Myocyte (in vitro differentiated cells): ENCODE measurements around the gene TMEM130. TPM values are rescaled to one million over a fixed set of nuclear protein-coding genes. Genes with fewer than 3 reads are reported as not detected.
A peak's percentile ranks its signal among the peaks of the same experiment; 100 is the strongest.
"Not testable (repeated sequence)": the region's sequence is repeated elsewhere in the genome, so short reads cannot be mapped to it uniquely, and the experiment has no call there.

Experiments used
- DNase-seq: peaks from one replicate; pipeline ENCODE4 v3.0.0-alpha.2; 2012; ENCODE audit warnings: low read depth
- total RNA-seq: library from RNA; depleted of rRNA; stranded (reverse); fragments of >200 nt; gene quantifications from 2 replicates; pipeline ENCODE4 v1.2.3, GENCODE V29; 2014

The TMEM130 gene
- total RNA-seq, 1 donor from 2014 or later = not detected

DNA sequence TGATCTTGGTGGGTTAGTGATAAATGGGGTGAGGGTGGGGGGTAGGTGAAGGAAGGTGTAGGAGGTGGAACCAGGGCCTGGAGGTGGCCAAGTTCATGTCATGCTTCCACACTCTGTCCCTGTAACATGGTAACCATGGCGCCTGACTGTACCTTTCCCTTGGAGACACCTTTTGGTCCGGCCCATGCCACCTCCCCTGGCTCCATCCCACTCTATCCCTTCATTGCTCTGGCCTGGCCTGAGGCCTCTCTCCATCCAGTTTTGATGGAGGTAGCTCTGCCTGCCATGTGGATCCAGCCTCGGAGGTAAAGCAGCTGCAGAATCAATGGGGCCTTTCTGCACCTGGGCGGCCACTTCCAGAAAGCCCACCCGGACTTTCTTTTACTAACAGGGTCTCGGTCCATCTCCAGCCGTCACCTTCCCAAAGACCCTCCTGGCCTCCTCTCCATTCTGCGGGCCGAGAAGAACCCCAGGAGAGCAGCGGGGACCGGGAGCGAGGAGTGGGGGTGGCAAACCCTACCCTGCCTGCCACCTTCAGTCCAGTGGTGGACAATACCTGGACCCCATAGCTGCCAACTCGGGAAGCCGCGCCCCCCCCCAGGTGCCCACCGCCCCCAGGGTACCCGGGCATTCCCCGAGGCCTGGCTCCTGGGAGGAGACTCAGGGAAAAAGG is 8.0 kb upstream of the TMEM130 start:
- DNase-seq = no peak

DNA sequence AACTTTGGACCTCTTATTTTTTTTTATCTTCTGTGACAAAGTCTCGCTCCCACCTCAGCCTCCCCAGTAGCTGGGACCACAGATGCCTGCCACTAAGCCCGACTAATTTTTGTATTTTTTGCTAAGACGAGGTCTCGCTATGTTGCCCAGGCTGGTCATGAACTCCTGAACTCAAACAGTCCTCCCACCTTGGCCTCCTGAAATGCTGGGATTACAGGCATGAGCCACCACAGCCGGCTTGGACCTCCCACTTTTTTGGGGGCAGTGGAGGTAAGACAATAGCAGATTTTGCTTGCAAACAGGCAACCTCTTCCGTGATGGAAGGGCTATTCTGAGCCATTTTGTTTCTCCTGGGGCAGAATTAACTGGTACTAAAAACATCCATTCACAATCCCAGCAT is 7.3 kb upstream of the TMEM130 start:
- no peak for DNase-seq

DNA sequence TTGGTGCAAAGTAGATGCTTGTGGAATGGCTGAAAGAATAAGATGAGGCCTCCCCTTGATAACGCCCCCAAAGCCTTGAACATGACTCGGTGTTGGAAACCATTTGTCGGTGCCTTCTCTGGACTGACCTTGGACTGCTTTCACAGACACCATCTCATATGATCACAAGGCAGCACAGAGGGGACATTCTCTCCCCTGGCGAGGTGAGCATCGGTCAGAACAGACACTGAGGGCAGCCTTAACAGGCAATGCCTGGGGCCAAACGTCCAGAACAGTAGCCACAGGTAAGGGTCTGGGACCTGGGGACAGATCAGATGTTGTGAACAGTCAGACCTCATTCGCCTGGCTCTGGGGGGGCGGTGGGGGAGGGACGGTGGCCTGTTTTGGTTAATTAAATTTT is 5.7 kb upstream of the TMEM130 start:
- DNase-seq = no peak

DNA sequence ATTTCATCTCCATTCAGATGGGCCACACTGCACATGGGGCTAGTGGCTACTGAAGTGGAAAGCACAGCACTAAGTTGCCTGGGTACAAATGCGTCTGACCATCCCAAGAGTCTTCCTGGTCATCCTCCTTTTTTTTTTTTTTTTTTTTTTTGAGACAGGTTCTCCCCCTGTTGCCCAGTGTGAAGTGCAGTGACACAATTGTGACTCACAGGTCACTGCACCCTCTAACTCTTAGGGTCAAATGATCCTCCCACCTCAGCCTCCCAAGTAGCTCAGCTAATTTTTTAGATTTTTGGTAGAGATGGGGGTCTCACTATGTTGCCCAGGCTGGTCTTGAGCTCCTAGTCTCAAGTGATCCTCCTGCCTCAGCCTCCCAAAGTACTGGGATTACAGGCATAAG is 5.1 kb upstream of the TMEM130 start:
- no peak for DNase-seq

DNA sequence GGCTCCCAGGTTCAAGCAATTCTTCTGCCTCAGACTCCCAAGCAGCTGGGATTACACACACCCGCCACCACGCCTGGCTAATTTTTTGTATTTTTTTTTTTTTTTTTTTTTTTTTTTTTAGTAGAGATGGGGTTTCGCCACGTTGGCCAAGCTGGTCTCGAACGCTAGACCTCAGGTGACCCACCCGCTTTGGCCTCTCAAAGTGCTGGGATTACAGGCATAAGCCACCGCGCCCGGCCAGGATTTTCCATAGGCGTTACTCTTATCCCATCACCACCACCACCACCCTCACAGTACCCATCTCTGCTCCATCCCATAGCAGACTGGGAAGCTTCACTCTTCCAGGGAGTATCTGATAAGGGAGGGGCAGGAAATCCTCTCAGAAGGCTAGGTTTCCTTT is 3.8 kb upstream of the TMEM130 start:
- DNase-seq = not testable (repeated sequence)

DNA sequence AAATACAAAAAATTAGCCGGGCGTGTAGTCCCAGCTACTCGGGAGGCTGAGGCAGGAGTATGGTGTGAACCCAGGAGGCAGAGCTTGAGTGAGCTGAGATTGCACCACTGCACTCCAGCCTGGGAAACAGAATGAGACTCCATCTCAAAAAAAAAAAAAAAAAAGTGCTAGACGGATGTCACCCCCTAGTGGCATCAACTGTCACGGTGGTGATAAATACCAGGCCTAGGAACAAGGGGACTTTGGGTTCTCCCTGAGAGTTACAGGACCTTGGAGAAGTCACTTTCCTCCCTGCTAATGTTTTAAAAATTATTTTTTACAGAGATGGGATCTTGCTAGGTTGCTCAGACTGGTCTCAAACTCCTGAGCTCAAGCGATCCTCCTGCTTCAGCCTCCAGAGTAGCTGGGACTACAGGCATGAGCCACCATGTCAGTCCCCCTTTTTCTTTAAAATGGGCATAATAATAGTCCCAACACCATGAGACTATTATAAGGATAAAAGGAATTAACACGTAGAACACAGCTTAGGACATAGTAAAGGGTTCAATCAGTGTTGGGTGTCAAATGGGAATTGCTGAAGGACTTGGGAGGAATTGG is 2.6 kb upstream of the TMEM130 start:
- peak; percentile 38 for DNase-seq

DNA sequence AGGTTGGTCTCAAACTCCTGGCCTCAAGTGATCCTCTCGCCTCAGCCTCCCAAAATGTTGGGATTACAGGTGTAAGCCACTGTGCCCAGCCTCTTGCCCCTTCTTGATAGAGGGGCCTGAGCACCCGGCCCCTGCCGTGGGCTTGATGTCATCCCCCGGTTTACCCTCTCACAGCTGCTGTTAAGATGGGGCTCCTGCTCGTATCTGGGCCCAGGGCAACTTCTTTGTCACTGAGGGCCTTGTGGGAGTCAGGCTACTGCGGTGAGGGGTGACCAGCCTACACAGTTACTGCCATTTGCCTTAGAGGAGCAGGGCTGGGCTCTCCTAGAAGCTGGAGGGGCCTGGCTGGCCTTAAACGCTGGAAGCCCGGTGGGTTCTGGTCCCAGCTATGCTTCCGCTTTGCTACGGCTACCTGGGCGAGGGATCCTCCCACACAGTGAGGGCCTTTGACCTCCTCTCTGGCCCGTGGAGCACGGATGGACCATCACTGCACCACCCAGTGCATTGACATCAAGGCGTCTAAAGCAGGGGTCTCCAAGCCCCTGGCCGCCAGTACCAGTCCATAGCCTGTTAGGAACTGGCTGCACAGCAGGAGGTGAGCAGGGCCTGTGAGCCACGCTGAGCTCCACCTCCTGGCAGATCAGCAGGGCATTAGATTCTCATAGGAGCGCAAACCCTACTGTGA is 1.1 kb upstream of the TMEM130 start:
- DNase-seq = no peak

DNA sequence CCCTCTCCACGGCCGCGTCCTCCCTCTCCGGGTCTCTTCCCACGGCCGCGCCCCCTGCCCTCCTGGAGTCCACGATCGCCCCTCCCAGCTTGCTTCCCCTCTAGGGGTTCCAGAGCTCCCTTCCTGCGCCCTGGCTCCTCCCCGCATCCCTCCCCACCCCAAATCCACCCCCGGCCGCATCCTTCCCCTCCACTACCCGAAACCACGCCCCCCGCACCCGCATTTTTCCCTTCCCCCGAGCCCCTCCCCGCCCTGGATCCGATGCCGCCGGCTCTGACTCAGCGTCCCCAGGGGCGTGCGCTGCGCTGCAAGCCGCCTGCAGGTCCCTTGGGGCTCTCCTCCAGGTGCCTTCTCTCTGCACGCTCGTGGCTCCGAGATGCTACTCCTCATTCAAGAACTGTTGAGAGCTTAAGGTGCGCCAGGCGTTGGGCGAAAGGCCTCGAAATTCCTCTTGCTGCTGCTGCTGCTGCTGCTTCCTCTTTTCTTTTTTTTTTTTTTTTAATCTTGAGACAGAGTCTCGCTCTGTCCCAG is 372 bp upstream of the TMEM130 start:
- peak; percentile 46 for DNase-seq

DNA sequence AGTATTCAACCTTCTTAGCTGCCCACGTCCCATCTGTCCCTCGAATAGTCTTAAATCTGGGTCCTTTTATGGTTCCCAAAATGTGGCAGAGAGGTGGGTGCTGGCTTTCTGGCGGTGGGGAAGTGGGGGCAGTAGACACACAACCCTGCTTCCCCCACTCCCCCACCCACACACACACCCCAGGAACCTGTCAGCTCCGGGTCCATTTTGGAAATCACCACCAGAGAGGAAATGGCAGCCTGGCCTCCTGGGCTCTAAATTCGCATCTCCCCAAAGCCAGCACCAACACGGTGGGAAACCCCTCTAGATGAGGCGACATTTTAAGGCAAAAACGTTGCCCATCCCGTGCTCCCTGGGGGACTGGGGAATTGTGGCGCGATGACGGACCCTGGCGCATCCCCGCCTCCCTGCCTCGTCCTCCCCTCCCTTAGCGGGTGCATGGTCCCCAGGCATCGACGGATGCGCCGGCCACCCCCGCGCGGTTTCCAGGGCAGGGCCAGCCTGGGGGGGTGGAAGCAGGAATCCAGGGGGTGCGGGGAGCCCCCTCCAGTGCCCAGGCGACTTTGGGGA is 702 bp downstream of the TMEM130 start:
- DNase-seq = no peak

DNA sequence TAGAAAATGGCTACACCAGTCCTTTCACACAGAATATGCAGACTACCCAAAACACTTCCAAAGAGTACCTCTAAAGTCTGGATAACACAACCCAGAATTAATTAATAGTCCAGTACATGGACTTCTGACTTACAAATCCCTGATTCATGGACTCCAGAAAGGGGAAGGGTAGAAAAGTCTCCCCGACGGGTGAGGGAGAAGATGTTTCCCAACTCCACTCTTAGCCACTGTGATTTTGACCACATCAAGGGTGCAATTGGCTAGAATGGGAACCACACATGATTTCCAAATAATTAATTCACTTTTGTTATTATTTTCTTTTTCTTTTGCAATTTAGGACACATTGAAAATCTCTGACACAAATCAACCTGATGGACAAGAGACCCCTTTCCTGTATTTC is 1.4 kb downstream of the TMEM130 start:
- no peak for DNase-seq

DNA sequence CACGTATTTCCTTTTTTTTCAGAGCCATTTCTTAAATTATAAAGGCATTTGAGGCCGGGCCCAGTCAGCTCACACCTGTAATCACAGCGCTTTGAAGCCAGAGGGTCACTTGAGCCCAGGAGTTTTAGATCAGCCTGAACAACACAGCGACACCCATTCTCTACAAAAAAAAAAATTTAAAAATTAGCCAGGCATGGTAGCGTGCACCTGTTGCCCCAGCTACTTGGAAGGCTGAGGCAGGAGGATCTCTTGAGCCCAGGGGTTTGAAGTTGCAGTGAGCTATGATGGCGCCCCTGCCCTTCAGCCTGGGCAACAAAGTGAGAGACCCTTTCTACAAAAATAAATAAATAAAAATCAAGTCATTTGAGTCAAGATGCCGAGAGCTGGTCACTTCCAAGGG is 3.0 kb downstream of the TMEM130 start:
- no peak for DNase-seq

DNA sequence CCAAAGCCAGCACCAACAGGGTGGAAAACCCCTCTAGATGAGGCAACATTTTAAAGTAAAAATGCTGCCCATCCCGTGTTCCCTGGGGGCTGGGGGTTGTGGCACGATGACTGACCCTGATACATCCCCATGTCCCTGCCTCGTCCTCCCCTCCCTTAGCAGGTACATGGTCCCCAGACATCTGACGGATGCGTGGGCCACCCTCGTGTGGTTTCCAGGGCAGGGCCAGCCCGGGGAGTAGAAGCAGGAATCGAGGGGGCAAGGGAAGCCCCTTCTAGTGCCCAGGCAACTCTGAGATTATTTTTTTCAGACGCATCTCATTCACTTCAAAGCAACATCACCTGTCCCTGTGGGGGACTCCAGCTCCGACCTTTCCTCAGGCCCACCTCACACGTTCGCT is 3.5 kb downstream of the TMEM130 start:
- no peak for DNase-seq

DNA sequence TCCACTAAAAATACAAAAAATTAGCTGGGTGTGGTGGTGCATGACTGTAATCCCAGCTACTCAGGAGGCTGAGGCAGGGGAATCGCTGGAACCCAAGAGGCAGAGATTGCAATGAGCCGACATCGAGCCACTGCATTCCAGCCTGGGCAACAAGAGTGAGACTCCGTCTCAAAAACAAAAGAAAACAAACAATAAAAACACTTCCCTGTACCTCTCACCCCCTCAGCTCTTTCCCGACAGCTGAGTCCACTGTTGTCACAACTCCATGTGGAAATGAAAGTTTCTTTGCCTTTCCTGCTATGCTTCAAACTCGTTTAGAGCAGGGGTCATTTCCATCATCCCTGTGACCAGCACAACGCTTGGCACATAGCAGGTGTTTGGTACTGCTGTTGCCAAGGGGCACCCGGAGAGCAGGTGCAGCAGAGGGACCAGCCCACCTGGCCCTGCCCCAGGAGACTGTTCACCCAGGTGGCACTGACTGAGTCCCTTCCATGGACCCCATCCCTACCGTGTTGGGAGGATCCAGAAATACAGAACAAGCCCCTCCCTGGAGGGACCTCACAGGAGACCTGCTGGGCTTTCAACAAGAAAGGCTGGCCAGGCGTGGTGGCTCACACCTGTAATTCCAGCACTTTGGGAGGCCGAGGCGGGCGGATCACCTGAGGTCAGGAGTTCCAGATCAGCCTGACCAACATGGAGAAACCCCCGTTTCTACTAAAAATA is 4.9 kb downstream of the TMEM130 start:
- no peak for DNase-seq

DNA sequence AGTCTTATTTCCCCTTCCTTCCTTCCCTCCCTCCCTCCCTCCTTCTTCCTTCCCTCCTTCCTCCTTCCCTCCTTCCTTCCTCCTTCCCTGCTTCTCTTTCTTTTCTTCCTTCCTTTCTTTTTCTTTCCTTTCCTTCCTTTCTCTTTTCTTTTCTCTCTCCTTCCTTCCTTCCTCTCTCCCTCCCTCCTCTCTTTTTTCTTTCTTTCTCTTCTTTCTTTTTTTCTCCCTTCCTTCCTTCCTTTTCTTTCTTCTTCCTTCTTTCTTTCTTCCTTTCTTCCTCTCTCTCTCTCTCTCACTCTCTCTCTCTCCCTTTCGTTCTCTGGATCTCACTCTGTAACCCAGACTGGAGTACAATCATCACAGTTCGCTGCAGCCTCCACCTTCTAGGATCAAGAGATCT is 6.2 kb downstream of the TMEM130 start:
- no peak for DNase-seq

DNA sequence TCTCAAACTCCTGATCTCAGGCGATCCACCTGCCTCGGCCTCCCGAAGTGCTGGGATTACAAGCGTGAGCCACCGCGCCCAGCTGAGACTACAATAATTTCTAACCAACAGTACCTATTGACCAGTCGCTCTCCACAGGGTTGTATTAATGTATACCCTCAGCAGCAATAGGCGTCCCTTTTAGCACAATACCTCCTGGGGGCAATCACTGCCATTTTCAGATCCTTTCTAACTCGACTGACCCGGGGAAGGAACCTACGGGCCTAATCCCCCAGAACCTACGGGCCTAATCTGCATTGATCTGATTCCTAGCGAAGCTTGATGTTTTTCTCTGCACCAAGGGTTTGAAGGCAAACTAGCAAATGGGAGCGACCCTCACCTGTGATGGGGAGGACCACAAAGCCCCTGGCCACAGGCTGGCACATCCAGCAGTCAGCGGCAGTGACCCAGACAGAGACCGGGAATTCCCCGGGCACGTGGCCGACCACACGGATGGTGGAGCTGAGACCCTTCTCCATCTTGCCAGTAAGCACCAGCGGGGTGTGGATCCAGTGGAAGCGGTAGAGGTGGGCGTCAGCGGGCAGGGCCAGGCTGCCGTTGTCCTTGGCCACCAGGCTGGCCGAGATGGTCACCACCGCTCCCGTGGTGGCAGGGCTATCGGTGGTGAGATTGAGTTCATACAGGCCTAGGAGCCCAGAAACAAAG is 6.9 kb downstream of the TMEM130 start:
- DNase-seq = no peak

DNA sequence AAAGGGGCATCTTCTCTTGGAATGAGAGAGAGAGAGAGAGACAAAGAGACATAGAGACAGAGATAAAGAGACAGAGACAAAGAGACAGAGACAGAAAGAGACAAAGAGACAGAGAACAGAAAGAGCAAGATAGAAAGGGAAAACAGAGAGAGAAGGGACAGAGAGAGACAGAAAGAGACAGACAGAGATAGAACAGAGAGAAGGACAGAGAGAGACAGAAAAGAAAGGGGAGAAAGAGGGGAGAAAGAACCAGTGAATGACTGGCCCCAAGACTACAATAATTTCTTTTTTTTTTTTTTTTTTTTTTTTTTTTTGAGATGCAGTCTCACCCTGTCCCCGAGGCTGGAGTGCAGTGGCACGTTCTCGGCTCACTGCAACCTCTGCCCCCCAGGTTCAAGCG is 7.6 kb downstream of the TMEM130 start:
- DNase-seq = no peak

DNA sequence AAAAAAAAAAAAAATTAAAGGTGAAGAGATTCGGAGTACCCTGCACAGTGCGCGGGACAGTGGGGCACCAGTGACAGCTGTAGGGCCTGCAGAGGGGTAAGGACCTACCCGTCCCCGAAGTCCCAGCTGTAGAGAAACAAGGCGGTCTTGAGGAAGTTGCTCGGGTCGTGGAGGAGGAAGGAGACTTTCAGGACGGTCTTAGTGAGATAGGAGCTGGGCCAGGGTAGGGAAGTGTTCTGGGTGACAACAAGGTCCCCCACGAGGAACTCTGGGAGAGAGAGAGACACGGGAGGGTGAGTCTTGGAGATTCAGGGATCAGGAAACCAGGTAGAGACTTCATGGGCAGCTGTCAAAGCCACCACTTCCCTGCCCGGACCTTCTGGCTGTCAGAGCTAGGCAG is 9.7 kb downstream of the TMEM130 start:
- no peak for DNase-seq

DNA sequence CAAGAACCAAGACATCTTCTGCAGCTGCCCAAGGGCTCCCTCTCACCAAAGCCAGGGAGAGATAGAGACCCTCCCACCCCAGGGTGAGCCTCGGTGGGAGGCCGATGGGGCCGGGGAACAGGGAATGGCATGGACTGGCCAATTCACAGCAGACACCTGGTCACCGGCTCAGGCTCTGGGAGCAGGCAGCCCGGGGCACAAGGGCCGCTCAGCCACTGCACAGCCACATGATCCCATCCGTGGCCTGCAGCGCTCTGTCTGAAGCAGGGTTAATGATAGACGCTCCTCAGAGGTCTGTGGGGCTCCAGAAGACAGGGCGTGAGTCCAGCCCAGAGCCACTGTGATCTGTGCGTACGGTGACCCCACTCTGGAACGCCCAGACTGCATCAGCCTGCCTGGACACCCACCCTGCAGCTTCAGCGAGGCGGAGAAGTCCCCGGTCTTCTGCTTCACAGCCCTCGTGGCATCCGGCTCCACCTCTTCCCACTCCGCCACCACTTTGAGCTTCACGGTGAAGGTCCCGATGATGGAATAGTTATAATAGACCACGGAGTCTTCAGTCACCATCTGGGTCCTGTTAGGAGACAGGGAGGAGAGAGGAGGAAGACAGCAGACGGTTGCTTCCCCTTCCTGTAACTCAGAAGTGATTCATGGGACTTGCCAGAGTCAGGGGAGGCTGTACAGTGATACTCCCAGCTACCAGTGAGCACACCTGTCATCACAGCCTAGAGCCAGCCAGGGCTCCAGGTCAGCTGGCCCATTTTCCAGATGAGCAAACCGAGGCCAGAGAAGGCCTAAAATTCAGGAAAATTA is 14.0 kb downstream of the TMEM130 start:
- DNase-seq = no peak

DNA sequence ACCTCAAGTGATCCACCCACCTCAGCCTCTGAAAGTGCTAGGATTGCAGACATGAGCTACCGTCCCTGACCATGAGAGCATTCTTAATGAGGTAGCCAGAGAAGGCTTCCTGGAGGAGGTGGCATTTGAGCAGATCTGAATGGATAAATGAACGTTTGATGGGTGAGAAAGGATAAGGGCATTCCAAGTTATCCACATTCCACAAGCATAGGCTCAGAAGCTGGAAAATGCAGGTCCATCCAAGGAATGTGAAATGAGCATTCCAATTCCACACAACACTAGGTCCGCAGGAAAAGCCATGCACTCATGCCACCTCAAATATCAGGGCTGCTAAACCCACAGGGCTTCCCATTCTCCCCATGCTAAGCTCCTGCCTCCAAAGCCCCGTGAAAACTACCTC is 17.0 kb downstream of the TMEM130 start:
- DNase-seq = no peak

DNA sequence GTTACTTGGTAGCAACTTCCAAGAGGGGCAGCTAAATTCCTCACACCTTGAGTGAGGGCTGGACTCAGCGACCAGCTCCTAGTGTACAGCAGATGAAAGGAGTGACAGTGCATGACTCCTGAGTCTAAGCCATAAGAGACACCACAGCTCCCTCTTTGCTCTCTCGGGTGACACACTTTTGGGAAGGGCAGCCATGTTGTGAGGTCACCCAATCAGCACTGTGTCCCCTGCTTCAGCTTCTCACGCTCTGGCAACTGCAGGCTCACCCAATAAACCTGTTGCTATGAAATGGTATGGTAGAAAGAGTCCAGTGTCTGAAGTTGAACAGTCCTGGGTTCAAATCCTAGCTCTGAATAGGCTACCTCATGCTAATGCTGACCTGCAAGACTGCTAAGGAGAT is 20.9 kb downstream of the TMEM130 start:
- DNase-seq = no peak
